T-helper 1 cell treated with Interleukin-12 subunit alpha and Interleukin-12 subunit beta and Interleukin-4 antibody, amounts not matched to agents 30 μg/mL and 1 μg/mL, for 36 hours (primary cell): ENCODE results near the gene KRT2.
A peak's percentile ranks its signal among the peaks of the same experiment; 100 is the strongest.

Experiments used
- H3K27ac Mint-ChIP-seq: one replicate; pipeline ENCODE4 v1.8.0; 2021; ENCODE audit warnings: mild to moderate bottlenecking, mixed read lengths
- H3K27me3 Mint-ChIP-seq: one replicate; pipeline ENCODE4 v1.8.0; 2021; ENCODE audit warnings: low read depth, mixed read lengths
- H3K36me3 Mint-ChIP-seq: one replicate; pipeline ENCODE4 v1.8.0; 2021; ENCODE audit warnings: low read depth, mixed read lengths
- H3K4me1 Mint-ChIP-seq: one replicate; pipeline ENCODE4 v1.8.0; 2021; ENCODE audit warnings: low read depth, mixed read lengths
- H3K4me3 Mint-ChIP-seq: one replicate; pipeline ENCODE4 v1.8.0; 2021; ENCODE audit warnings: mild to moderate bottlenecking, moderate library complexity, mixed read lengths
- H3K9me3 Mint-ChIP-seq: one replicate; pipeline ENCODE4 v1.8.0; 2021; ENCODE audit warnings: mixed read lengths

KRT2 gene

GRCh38 chr12:52648012-52648550 is 3.9 kb downstream of the KRT2 start:
- Mint-ChIP-seq H3K4me3 (no peak overlapping the region), H3K9me3 (peaks cover 9% of the 10 kb centered on the region), H3K4me1 (peaks cover 40% of the 10 kb centered on the region), H3K36me3 (peaks cover 7% of the 10 kb centered on the region), H3K27ac (no peak overlapping the region), H3K27me3 (peaks cover 13% of the 10 kb centered on the region)

- peaks cover 10% of the 10 kb centered on the region for H3K27me3 Mint-ChIP-seq
- peaks cover 9% of the 10 kb centered on the region for H3K9me3 Mint-ChIP-seq
- H3K27ac Mint-ChIP-seq = no peak overlapping the region
- no peak overlapping the region for H3K4me3 Mint-ChIP-seq
- peaks cover 7% of the 10 kb centered on the region for H3K36me3 Mint-ChIP-seq
- peaks cover 39% of the 10 kb centered on the region for H3K4me1 Mint-ChIP-seq
Measured at GRCh38 chr12:52647601-52648000, 4.4 kb downstream of the KRT2 start.

- peaks cover 44% of the 10 kb centered on the region for H3K4me1 Mint-ChIP-seq
Measured at GRCh38 chr12:52646613-52647012, 5.4 kb downstream of the KRT2 start.

GRCh38 chr12:52645982-52646381 is 6.0 kb downstream of the KRT2 start:
- Mint-ChIP-seq H3K9me3 (peaks cover 9% of the 10 kb centered on the region), H3K27me3 (peaks cover 4% of the 10 kb centered on the region), H3K4me3 (peak overlapping the region; percentile 52), H3K36me3 (peaks cover 7% of the 10 kb centered on the region), H3K4me1 (peaks cover 49% of the 10 kb centered on the region), H3K27ac (peak overlapping the region; percentile 98)

More at GRCh38 chr12:52646613-52647012, 5.4 kb downstream of the KRT2 start:
- Mint-ChIP-seq H3K36me3 (peaks cover 7% of the 10 kb centered on the region), H3K4me3 (no peak overlapping the region), H3K9me3 (peaks cover 9% of the 10 kb centered on the region), H3K27ac (peak overlapping the region; percentile 98), H3K27me3 (peaks cover under 1% of the 10 kb centered on the region)

- peak overlapping the region; percentile 57 for H3K4me3 Mint-ChIP-seq
- H3K27me3 Mint-ChIP-seq = peaks cover 9% of the 10 kb centered on the region
- peaks cover 9% of the 10 kb centered on the region for H3K9me3 Mint-ChIP-seq
- peaks cover 50% of the 10 kb centered on the region for H3K4me1 Mint-ChIP-seq
- H3K36me3 Mint-ChIP-seq = peaks cover 7% of the 10 kb centered on the region
- peak overlapping the region; percentile 98 for H3K27ac Mint-ChIP-seq
Measured at GRCh38 chr12:52645120-52645761, 6.8 kb downstream of the KRT2 start.

- peaks cover 7% of the 10 kb centered on the region for H3K36me3 Mint-ChIP-seq
- peaks cover 15% of the 10 kb centered on the region for H3K27me3 Mint-ChIP-seq
Measured at GRCh38 chr12:52644078-52644415, 8.0 kb downstream of the KRT2 start.

GRCh38 chr12:52643233-52644077 is 8.6 kb downstream of the KRT2 start:
- no peak overlapping the region for H3K4me3 Mint-ChIP-seq
- peaks cover 7% of the 10 kb centered on the region for H3K36me3 Mint-ChIP-seq
- peaks cover 9% of the 10 kb centered on the region for H3K9me3 Mint-ChIP-seq
- H3K4me1 Mint-ChIP-seq = peaks cover 43% of the 10 kb centered on the region
- H3K27ac Mint-ChIP-seq = no peak overlapping the region
- H3K27me3 Mint-ChIP-seq = peaks cover 21% of the 10 kb centered on the region

More at GRCh38 chr12:52644078-52644415, 8.0 kb downstream of the KRT2 start:
- H3K9me3 Mint-ChIP-seq = peaks cover 9% of the 10 kb centered on the region
- H3K4me3 Mint-ChIP-seq = no peak overlapping the region
- no peak overlapping the region for H3K27ac Mint-ChIP-seq
- H3K4me1 Mint-ChIP-seq = peaks cover 46% of the 10 kb centered on the region

GRCh38 chr12:52641468-52641867 is 10.5 kb downstream of the KRT2 start:
- no peak overlapping the region for H3K27ac Mint-ChIP-seq
- peaks cover 7% of the 10 kb centered on the region for H3K36me3 Mint-ChIP-seq
- peaks cover 9% of the 10 kb centered on the region for H3K9me3 Mint-ChIP-seq
- H3K4me1 Mint-ChIP-seq = peaks cover 34% of the 10 kb centered on the region
- H3K4me3 Mint-ChIP-seq = no peak overlapping the region
- peaks cover 30% of the 10 kb centered on the region for H3K27me3 Mint-ChIP-seq

GRCh38 chr12:52637299-52637698 is 14.7 kb downstream of the KRT2 start:
- Mint-ChIP-seq H3K9me3 (no peaks in the 10 kb centered on the region), H3K36me3 (no peaks in the 10 kb centered on the region), H3K27ac (no peak overlapping the region), H3K27me3 (peaks cover 30% of the 10 kb centered on the region), H3K4me3 (no peak overlapping the region), H3K4me1 (peaks cover 25% of the 10 kb centered on the region)

- H3K4me3 Mint-ChIP-seq = no peak overlapping the region
- H3K27ac Mint-ChIP-seq = no peak overlapping the region
- H3K9me3 Mint-ChIP-seq = no peaks in the 10 kb centered on the region
- H3K27me3 Mint-ChIP-seq = peaks cover 30% of the 10 kb centered on the region
- H3K4me1 Mint-ChIP-seq = peaks cover 21% of the 10 kb centered on the region
- no peaks in the 10 kb centered on the region for H3K36me3 Mint-ChIP-seq
Measured at GRCh38 chr12:52636592-52637258, 15.3 kb downstream of the KRT2 start.

- Mint-ChIP-seq H3K4me1 (peaks cover 17% of the 10 kb centered on the region), H3K27me3 (peaks cover 28% of the 10 kb centered on the region), H3K36me3 (no peaks in the 10 kb centered on the region), H3K9me3 (no peaks in the 10 kb centered on the region), H3K4me3 (no peak overlapping the region), H3K27ac (no peak overlapping the region)
Measured at GRCh38 chr12:52636189-52636588, 15.8 kb downstream of the KRT2 start.

GRCh38 chr12:52634266-52635056 is 17.6 kb downstream of the KRT2 start:
- H3K4me3 Mint-ChIP-seq = no peak overlapping the region
- no peaks in the 10 kb centered on the region for H3K36me3 Mint-ChIP-seq
- no peaks in the 10 kb centered on the region for H3K9me3 Mint-ChIP-seq
- peaks cover 17% of the 10 kb centered on the region for H3K27me3 Mint-ChIP-seq
- peak overlapping the region; percentile 4 for H3K27ac Mint-ChIP-seq
- peaks cover 26% of the 10 kb centered on the region for H3K4me1 Mint-ChIP-seq

GRCh38 chr12:52633383-52633782 is 18.6 kb downstream of the KRT2 start:
- peaks cover 28% of the 10 kb centered on the region for H3K4me1 Mint-ChIP-seq
- H3K4me3 Mint-ChIP-seq = peak overlapping the region; percentile 39
- H3K9me3 Mint-ChIP-seq = no peaks in the 10 kb centered on the region
- no peaks in the 10 kb centered on the region for H3K36me3 Mint-ChIP-seq
- peaks cover 8% of the 10 kb centered on the region for H3K27me3 Mint-ChIP-seq
- H3K27ac Mint-ChIP-seq = peak overlapping the region; percentile 66

GRCh38 chr12:52632656-52633055 is 19.4 kb downstream of the KRT2 start:
- Mint-ChIP-seq H3K9me3 (no peaks in the 10 kb centered on the region), H3K4me3 (no peak overlapping the region), H3K36me3 (no peaks in the 10 kb centered on the region), H3K4me1 (peaks cover 29% of the 10 kb centered on the region), H3K27ac (no peak overlapping the region), H3K27me3 (peaks cover 5% of the 10 kb centered on the region)
